HCT116 (cell line): Measurements from ENCODE around the gene SMARCA5.

ENCODE experiments used
- CEBPB ChIP-seq: IDR thresholded peaks from 2 replicates; pipeline ENCODE4 v1.6.1; 2012; ENCODE audit warnings: low read depth
- CTCF ChIP-seq, 3 experiments: fragments of 200-600 bp in 1 of 3; sonication (generic) in 1 of 3; IDR thresholded peaks in 2 of 3; conservative IDR thresholded peaks in 1 of 3; 2 replicates each; pipeline ENCODE4 v1.5.1; 2012 to 2017; ENCODE audit warnings: low read depth in 2 of 3, low read length in 2 of 3, antibody characterized with exemption in 1 of 3, borderline replicate concordance in 1 of 3, control low read depth in 1 of 3, mild to moderate bottlenecking in 1 of 3, mixed read lengths in 1 of 3, mixed run types in 1 of 3, moderate library complexity in 1 of 3; ENCODE audit not compliant: insufficient read depth in 1 of 3
- EGR1 ChIP-seq: IDR thresholded peaks from 2 replicates; pipeline ENCODE4 v1.6.1; 2012; ENCODE audit warnings: low read depth
- EZH2 ChIP-seq: fragments of 200-600 bp; sonication (generic); IDR thresholded peaks from 2 replicates; pipeline ENCODE4 v1.6.1; 2017; ENCODE audit warnings: antibody characterized with exemption, mixed run types
- EZH2phosphoT487 ChIP-seq: fragments of 200-600 bp; IDR thresholded peaks from 2 replicates; pipeline ENCODE4 v1.6.1; 2018; ENCODE audit warnings: antibody characterized with exemption, borderline replicate concordance
- FOSL1 ChIP-seq: IDR thresholded peaks from 2 replicates; pipeline ENCODE4 v1.6.1; 2012; ENCODE audit warnings: low read depth
- MAX ChIP-seq: IDR thresholded peaks from 2 replicates; pipeline ENCODE4 v1.6.1; 2012
- POLR2A ChIP-seq: IDR thresholded peaks from 2 replicates; pipeline ENCODE4 v1.7.0; 2011; ENCODE audit warnings: borderline replicate concordance; ENCODE audit not compliant: insufficient read depth, insufficient read length; ENCODE audit errors: extremely low read depth
- POLR2AphosphoS5 ChIP-seq: IDR thresholded peaks from 2 replicates; pipeline ENCODE4 v1.6.1; 2011; ENCODE audit warnings: mild to moderate bottlenecking, low read depth, low read length, moderate library complexity
- REST ChIP-seq: IDR thresholded peaks from 2 replicates; pipeline ENCODE4 v1.6.1; 2012; ENCODE audit warnings: low read depth
- SIN3A ChIP-seq: IDR thresholded peaks from 2 replicates; pipeline ENCODE4 v1.6.1; 2012; ENCODE audit warnings: low read depth
- SP1 ChIP-seq: IDR thresholded peaks from 2 replicates; pipeline ENCODE4 v1.6.1; 2012; ENCODE audit warnings: low read depth
- SRF ChIP-seq: IDR thresholded peaks from 2 replicates; pipeline ENCODE4 v1.6.1; 2012; ENCODE audit warnings: low read depth
- ZBTB33 ChIP-seq: IDR thresholded peaks from 2 replicates; pipeline ENCODE4 v1.6.1; 2011; ENCODE audit warnings: mild to moderate bottlenecking, low read length, moderate library complexity; ENCODE audit not compliant: insufficient replicate concordance; ENCODE audit errors: extremely low read depth

GRCh38 chr4:143514901-143515300 is 1.4 kb downstream of the SMARCA5 start:
- TF ChIP-seq SIN3A = no peak
- TF ChIP-seq POLR2A = no peak
- no peak for TF ChIP-seq CTCF (IDR thresholded peaks at IDR 0.05 in 2 of 3, conservative IDR thresholded peaks at IDR 0.05 in 1 of 3; ENCODE audit: borderline replicate concordance in 1 of 3, insufficient read depth in 1 of 3, low read depth in 2 of 3, low read length in 2 of 3)
- TF ChIP-seq REST = no peak
- no peak for TF ChIP-seq POLR2AphosphoS5
- no peak for TF ChIP-seq EZH2
- TF ChIP-seq FOSL1 = no peak
- no peak for TF ChIP-seq EGR1
- no peak for TF ChIP-seq ZBTB33
- TF ChIP-seq MAX = no peak
- no peak for TF ChIP-seq SRF
- TF ChIP-seq SP1 = no peak
- TF ChIP-seq EZH2phosphoT487 = no peak
- TF ChIP-seq CEBPB = no peak
